Trophoblast cell (in vitro differentiated cells and primary cell): ENCODE data around the gene UFD1.
"Not testable (repeated sequence)": the region's sequence is repeated elsewhere in the genome, so short reads cannot be mapped to it uniquely, and the experiment has no call there.

Source experiments
- DNase-seq, 2 donors: peaks; one replicate each; pipeline ENCODE4 v3.0.0-alpha.2; 2016
- H2AFZ ChIP-seq: 2 replicates; pipeline ENCODE4 v1.6.1; 2013; ENCODE audit warnings: low read length, moderate library complexity, mild to moderate bottlenecking; ENCODE audit not compliant: insufficient read depth, poor library complexity
- H2AK5ac ChIP-seq: 2 replicates; pipeline ENCODE4 v1.6.1; 2013; ENCODE audit warnings: mild to moderate bottlenecking, low read length
- H2BK120ac ChIP-seq: 2 replicates; pipeline ENCODE4 v1.6.1; 2013; ENCODE audit warnings: low read length, mild to moderate bottlenecking, moderate library complexity; ENCODE audit not compliant: insufficient read depth, poor library complexity
- H2BK12ac ChIP-seq: 2 replicates; pipeline ENCODE4 v1.6.1; 2013; ENCODE audit warnings: mild to moderate bottlenecking, low read length, moderate library complexity
- H2BK5ac ChIP-seq: 2 replicates; pipeline ENCODE4 v1.6.1; 2013; ENCODE audit warnings: low read length, low read depth, moderate library complexity, mild to moderate bottlenecking; ENCODE audit not compliant: poor library complexity
- H3K14ac ChIP-seq: 2 replicates; pipeline ENCODE4 v1.6.1; 2013; ENCODE audit warnings: mild to moderate bottlenecking, low read length
- H3K18ac ChIP-seq: 2 replicates; pipeline ENCODE4 v1.6.1; 2013; ENCODE audit warnings: mild to moderate bottlenecking, low read length
- H3K23ac ChIP-seq: 2 replicates; pipeline ENCODE4 v1.6.1; 2013; ENCODE audit warnings: low read length
- H3K27ac ChIP-seq: 2 replicates; pipeline ENCODE4 v1.5.1; 2013; ENCODE audit warnings: low read depth, mild to moderate bottlenecking, inconsistent platforms, low read length, moderate library complexity
- H3K27me3 ChIP-seq: 2 replicates; pipeline ENCODE4 v1.6.1; 2013; ENCODE audit warnings: inconsistent platforms, mild to moderate bottlenecking, low read length, moderate library complexity; ENCODE audit not compliant: insufficient read depth
- H3K36me3 ChIP-seq, 2 experiments: 1 replicate in 1 of 2; 2 replicates in 1 of 2; pipeline ENCODE4 v1.6.1; 2013; ENCODE audit warnings: low read length in 2 of 2, mild to moderate bottlenecking in 2 of 2, moderate library complexity in 1 of 2; ENCODE audit not compliant: insufficient read depth in 2 of 2, control insufficient read depth in 1 of 2
- H3K4ac ChIP-seq: 2 replicates; pipeline ENCODE4 v1.6.1; 2013; ENCODE audit warnings: low read depth, mild to moderate bottlenecking, low read length, moderate library complexity
- H3K4me1 ChIP-seq, 2 experiments: 1 replicate in 1 of 2; 2 replicates in 1 of 2; pipeline ENCODE4 v1.6.1; 2013; ENCODE audit warnings: low read length in 2 of 2, mild to moderate bottlenecking in 2 of 2, moderate library complexity in 1 of 2; ENCODE audit not compliant: insufficient read depth in 2 of 2, control insufficient read depth in 1 of 2
- H3K4me2 ChIP-seq: 2 replicates; pipeline ENCODE4 v1.6.1; 2013; ENCODE audit warnings: inconsistent platforms, mild to moderate bottlenecking, low read length, moderate library complexity
- H3K4me3 ChIP-seq: 2 replicates; pipeline ENCODE4 v1.5.1; 2013; ENCODE audit warnings: mild to moderate bottlenecking, low read depth, low read length, inconsistent platforms
- H3K79me1 ChIP-seq: one replicate; pipeline ENCODE4 v1.6.1; 2013; ENCODE audit warnings: low read length
- H3K79me2 ChIP-seq: 2 replicates; pipeline ENCODE4 v1.6.1; 2013; ENCODE audit warnings: low read length, mild to moderate bottlenecking; ENCODE audit not compliant: control insufficient read depth, insufficient read depth, poor library complexity
- H3K9ac ChIP-seq: 2 replicates; pipeline ENCODE4 v1.6.1; 2013; ENCODE audit warnings: mild to moderate bottlenecking, low read length
- H3K9me3 ChIP-seq: 2 replicates; pipeline ENCODE4 v1.6.1; 2013; ENCODE audit warnings: low read depth, mild to moderate bottlenecking, control low read depth, inconsistent platforms, low read length; ENCODE audit not compliant: insufficient read depth
- H4K12ac ChIP-seq: 2 replicates; pipeline ENCODE4 v1.6.1; 2013; ENCODE audit warnings: low read depth, mild to moderate bottlenecking, low read length, moderate library complexity
- H4K8ac ChIP-seq: 2 replicates; pipeline ENCODE4 v1.6.1; 2013; ENCODE audit warnings: low read depth, mild to moderate bottlenecking, low read length, moderate library complexity
- H4K91ac ChIP-seq: one replicate; pipeline ENCODE4 v1.6.1; 2013; ENCODE audit warnings: low read depth, mild to moderate bottlenecking, low read length, moderate library complexity
- WGBS: extraction: QIAGEN DNeasy Blood & Tissue Kit; methylation state at CpG from one replicate; pipeline ENCODE4 v1.1.7; 2013; ENCODE audit warnings: missing lambda C conversion rate; ENCODE audit not compliant: insufficient read length, insufficient coverage; ENCODE audit errors: extremely low coverage; 5-methylcytosine and 5-hydroxymethylcytosine counted together

The UFD1 gene

GRCh38 chr22:19445279-19445982, 33.6 kb downstream of the UFD1 start:
- H3K27ac ChIP-seq, H3K9me3 ChIP-seq, H3K14ac ChIP-seq, DNase-seq, H3K4ac ChIP-seq, H3K9ac ChIP-seq, H3K4me3 ChIP-seq, H3K4me2 ChIP-seq, H3K18ac ChIP-seq, H4K12ac ChIP-seq, H2BK5ac ChIP-seq, H3K79me2 ChIP-seq, H2BK120ac ChIP-seq, H2BK12ac ChIP-seq, H4K91ac ChIP-seq, H2AK5ac ChIP-seq, H3K79me1 ChIP-seq, H2AFZ ChIP-seq, H3K27me3 ChIP-seq, H4K8ac ChIP-seq, H3K23ac ChIP-seq: not testable (repeated sequence)
- Histone ChIP-seq H3K4me1 (peaks cover 11 to 12% of the 10 kb centered on the region in 2 experiments), H3K36me3 (peaks cover 25 to 34% of the 10 kb centered on the region in 2 experiments)
- no CpG with 5 or more reads among the region's 9 CpGs for WGBS

GRCh38 chr22:19443544-19444211, 35.3 kb downstream of the UFD1 start:
- no CpG with 5 or more reads among the region's 7 CpGs for WGBS

GRCh38 chr22:19442166-19442565, 36.8 kb downstream of the UFD1 start:
- H3K4ac ChIP-seq = no peak overlapping the region
- no peak overlapping the region for H4K8ac ChIP-seq
- H2AK5ac ChIP-seq = no peak overlapping the region
- H2BK120ac ChIP-seq = no peak overlapping the region
- DNase-seq = no peak
- H3K36me3 ChIP-seq = peaks cover 19 to 25% of the 10 kb centered on the region in 2 experiments
- H3K79me2 ChIP-seq = peaks cover 4% of the 10 kb centered on the region
- no peaks in the 10 kb centered on the region for H3K9me3 ChIP-seq
- no peak overlapping the region for H3K27ac ChIP-seq
- H3K14ac ChIP-seq = no peak overlapping the region
- H2BK5ac ChIP-seq = no peak overlapping the region
- H3K23ac ChIP-seq = no peak overlapping the region
- no peak overlapping the region for H3K4me3 ChIP-seq
- no peaks in the 10 kb centered on the region for H3K79me1 ChIP-seq
- H3K27me3 ChIP-seq = no peaks in the 10 kb centered on the region
- no peak overlapping the region for H4K12ac ChIP-seq
- H3K4me2 ChIP-seq = no peak overlapping the region
- H2AFZ ChIP-seq = no peak overlapping the region
- peaks cover 3 to 5% of the 10 kb centered on the region in 2 experiments for H3K4me1 ChIP-seq
- no CpG with 5 or more reads among the region's 2 CpGs for WGBS
- H2BK12ac ChIP-seq = no peak overlapping the region
- H4K91ac ChIP-seq = no peak overlapping the region
- no peak overlapping the region for H3K9ac ChIP-seq
- no peak overlapping the region for H3K18ac ChIP-seq

More at GRCh38 chr22:19443544-19444211, 35.3 kb downstream of the UFD1 start:
- Histone ChIP-seq H3K4me1 (peaks cover 10% of the 10 kb centered on the region in 2 experiments), H3K27ac (no peak overlapping the region), H3K36me3 (peaks cover 20 to 26% of the 10 kb centered on the region in 2 experiments), H3K23ac (no peak overlapping the region), H3K27me3 (no peaks in the 10 kb centered on the region), H2BK12ac (no peak overlapping the region), H3K79me2 (peaks cover 7% of the 10 kb centered on the region), H3K4me2 (no peak overlapping the region), H3K9me3 (no peaks in the 10 kb centered on the region), H2AFZ (no peak overlapping the region), H2AK5ac (no peak overlapping the region), H2BK120ac (no peak overlapping the region), H2BK5ac (no peak overlapping the region), H3K9ac (no peak overlapping the region), H3K18ac (no peak overlapping the region), H4K8ac (no peak overlapping the region), H4K91ac (no peak overlapping the region), H3K4me3 (no peak overlapping the region), H4K12ac (no peak overlapping the region), H3K14ac (no peak overlapping the region), H3K4ac (no peak overlapping the region), H3K79me1 (peaks cover 7% of the 10 kb centered on the region)
- DNase-seq = no peak

- Histone ChIP-seq H2BK5ac (no peak overlapping the region), H3K9me3 (no peaks in the 10 kb centered on the region), H4K8ac (no peak overlapping the region), H3K27me3 (no peaks in the 10 kb centered on the region), H2BK12ac (no peak overlapping the region), H2AK5ac (no peak overlapping the region), H3K79me1 (no peaks in the 10 kb centered on the region), H4K12ac (no peak overlapping the region), H3K14ac (no peak overlapping the region), H2AFZ (no peak overlapping the region), H3K4me1 (no peaks in the 10 kb centered on the region), H3K4me3 (no peak overlapping the region), H3K27ac (no peak overlapping the region), H4K91ac (no peak overlapping the region), H3K9ac (no peak overlapping the region), H3K4me2 (no peak overlapping the region), H2BK120ac (no peak overlapping the region), H3K18ac (no peak overlapping the region), H3K79me2 (no peaks in the 10 kb centered on the region), H3K23ac (no peak overlapping the region), H3K36me3 (peaks cover 25 to 30% of the 10 kb centered on the region in 2 experiments), H3K4ac (no peak overlapping the region)
- WGBS = no CpG with 5 or more reads among the region's 8 CpGs
- DNase-seq = no peak
These were observed 38.4 kb downstream of the UFD1 start for GRCh38 chr22:19440411-19441195.
